ENCODE data around the gene SH3GLB2. TPM values are rescaled to one million over a fixed set of nuclear protein-coding genes. Genes with fewer than 3 reads are reported as not detected.

The SH3GLB2 gene
- total and polyA plus RNA-seq, 2 experiments from 2014 or later: 21.9 to 68.0 TPM

- peak overlapping the region; percentile 65 for H3K27ac Mint-ChIP-seq
- peaks cover 34% of the 10 kb centered on the region for H3K36me3 Mint-ChIP-seq (ENCODE audit: low read depth)
- no peak overlapping the region; the same call in 2 of the 3 replicates for H3K4me3 Mint-ChIP-seq
- H3K9me3 Mint-ChIP-seq: no peaks in the 10 kb centered on the region; the same call in 2 of the 3 replicates
- H3K27me3 ChIP-seq (ENCODE audit: insufficient read depth): no peaks in the 10 kb centered on the region
- no peaks in the 10 kb centered on the region for H3K79me2 ChIP-seq (replicated peaks; ENCODE audit: insufficient read depth)
- 0 out of 2 replicates have a peak, but pooled peaks cover 6% of the 10 kb centered on the region for H3F3A ChIP-seq (replicated peaks; ENCODE audit: low read depth)
- no peak for ATAC-seq
- H3K27me3 Mint-ChIP-seq (ENCODE audit: insufficient read depth, low read depth, poor library complexity): peaks cover 7% of the 10 kb centered on the region
- H3K36me3 ChIP-seq (ENCODE audit: insufficient read depth): no peaks in the 10 kb centered on the region; the same call in 1 of the 2 replicates
- peak overlapping the region; percentile 59; the same call in 1 of the 2 replicates for H3K27ac ChIP-seq (ENCODE audit: low read depth)
- H3K4me1 Mint-ChIP-seq: peaks cover 31% of the 10 kb centered on the region
- H3K4me3 ChIP-seq: no peak overlapping the region
- H3K4me2 ChIP-seq: no peak overlapping the region
- peaks cover 26% of the 10 kb centered on the region for H3K4me1 ChIP-seq (ENCODE audit: insufficient read depth)
- H4K20me1 ChIP-seq (replicated peaks; ENCODE audit: insufficient read depth): no peaks in the 10 kb centered on the region
- no peak for DNase-seq (ENCODE audit: low spot score)
- TF ChIP-seq NANOG (IDR thresholded peaks at IDR 0.05; ENCODE audit: borderline replicate concordance) (no peak), STAT1 (IDR thresholded peaks at IDR 0.05; ENCODE audit: unreplicated experiment) (no peak), POLR2AphosphoS5 (IDR thresholded peaks at IDR 0.05; ENCODE audit: low read depth) (no peak)
- no peaks in the 10 kb centered on the region for H3K9me2 ChIP-seq (ENCODE audit: insufficient read depth)
- H2AFZ ChIP-seq: no peak overlapping the region
Measured at GRCh38 chr9:129068990-129069861, 41.1 kb upstream of the SH3GLB2 start.

GRCh38 chr9:129068110-129068509 is 40.0 kb upstream of the SH3GLB2 start:
- DNase-seq (ENCODE audit: low spot score): no peak
- no peak overlapping the region for H3K4me3 Mint-ChIP-seq

More at GRCh38 chr9:129068110-129068509, 40.0 kb upstream of the SH3GLB2 start:
- TF ChIP-seq, protein P1, sequence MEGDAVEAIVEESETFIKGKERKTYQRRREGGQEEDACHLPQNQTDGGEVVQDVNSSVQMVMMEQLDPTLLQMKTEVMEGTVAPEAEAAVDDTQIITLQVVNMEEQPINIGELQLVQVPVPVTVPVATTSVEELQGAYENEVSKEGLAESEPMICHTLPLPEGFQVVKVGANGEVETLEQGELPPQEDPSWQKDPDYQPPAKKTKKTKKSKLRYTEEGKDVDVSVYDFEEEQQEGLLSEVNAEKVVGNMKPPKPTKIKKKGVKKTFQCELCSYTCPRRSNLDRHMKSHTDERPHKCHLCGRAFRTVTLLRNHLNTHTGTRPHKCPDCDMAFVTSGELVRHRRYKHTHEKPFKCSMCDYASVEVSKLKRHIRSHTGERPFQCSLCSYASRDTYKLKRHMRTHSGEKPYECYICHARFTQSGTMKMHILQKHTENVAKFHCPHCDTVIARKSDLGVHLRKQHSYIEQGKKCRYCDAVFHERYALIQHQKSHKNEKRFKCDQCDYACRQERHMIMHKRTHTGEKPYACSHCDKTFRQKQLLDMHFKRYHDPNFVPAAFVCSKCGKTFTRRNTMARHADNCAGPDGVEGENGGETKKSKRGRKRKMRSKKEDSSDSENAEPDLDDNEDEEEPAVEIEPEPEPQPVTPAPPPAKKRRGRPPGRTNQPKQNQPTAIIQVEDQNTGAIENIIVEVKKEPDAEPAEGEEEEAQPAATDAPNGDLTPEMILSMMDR (conservative IDR thresholded peaks at IDR 0.05; ENCODE audit: low read depth in 2 of 2): no peak
- TF ChIP-seq, protein P2, sequence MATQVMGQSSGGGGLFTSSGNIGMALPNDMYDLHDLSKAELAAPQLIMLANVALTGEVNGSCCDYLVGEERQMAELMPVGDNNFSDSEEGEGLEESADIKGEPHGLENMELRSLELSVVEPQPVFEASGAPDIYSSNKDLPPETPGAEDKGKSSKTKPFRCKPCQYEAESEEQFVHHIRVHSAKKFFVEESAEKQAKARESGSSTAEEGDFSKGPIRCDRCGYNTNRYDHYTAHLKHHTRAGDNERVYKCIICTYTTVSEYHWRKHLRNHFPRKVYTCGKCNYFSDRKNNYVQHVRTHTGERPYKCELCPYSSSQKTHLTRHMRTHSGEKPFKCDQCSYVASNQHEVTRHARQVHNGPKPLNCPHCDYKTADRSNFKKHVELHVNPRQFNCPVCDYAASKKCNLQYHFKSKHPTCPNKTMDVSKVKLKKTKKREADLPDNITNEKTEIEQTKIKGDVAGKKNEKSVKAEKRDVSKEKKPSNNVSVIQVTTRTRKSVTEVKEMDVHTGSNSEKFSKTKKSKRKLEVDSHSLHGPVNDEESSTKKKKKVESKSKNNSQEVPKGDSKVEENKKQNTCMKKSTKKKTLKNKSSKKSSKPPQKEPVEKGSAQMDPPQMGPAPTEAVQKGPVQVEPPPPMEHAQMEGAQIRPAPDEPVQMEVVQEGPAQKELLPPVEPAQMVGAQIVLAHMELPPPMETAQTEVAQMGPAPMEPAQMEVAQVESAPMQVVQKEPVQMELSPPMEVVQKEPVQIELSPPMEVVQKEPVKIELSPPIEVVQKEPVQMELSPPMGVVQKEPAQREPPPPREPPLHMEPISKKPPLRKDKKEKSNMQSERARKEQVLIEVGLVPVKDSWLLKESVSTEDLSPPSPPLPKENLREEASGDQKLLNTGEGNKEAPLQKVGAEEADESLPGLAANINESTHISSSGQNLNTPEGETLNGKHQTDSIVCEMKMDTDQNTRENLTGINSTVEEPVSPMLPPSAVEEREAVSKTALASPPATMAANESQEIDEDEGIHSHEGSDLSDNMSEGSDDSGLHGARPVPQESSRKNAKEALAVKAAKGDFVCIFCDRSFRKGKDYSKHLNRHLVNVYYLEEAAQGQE (IDR thresholded peaks at IDR 0.05; ENCODE audit: unreplicated experiment): no peak
- TF ChIP-seq CREB1 (CRISPR knock-in tag; IDR thresholded peaks at IDR 0.05; ENCODE audit: low read depth): no peak
- no peak for TF ChIP-seq EZH2phosphoT487 (IDR thresholded peaks at IDR 0.05; ENCODE audit: unreplicated experiment)
- no peak for TF ChIP-seq NANOG (IDR thresholded peaks at IDR 0.05; ENCODE audit: borderline replicate concordance)
- TF ChIP-seq POLR2AphosphoS5 (IDR thresholded peaks at IDR 0.05; ENCODE audit: low read depth): no peak
- TF ChIP-seq, protein P3, sequence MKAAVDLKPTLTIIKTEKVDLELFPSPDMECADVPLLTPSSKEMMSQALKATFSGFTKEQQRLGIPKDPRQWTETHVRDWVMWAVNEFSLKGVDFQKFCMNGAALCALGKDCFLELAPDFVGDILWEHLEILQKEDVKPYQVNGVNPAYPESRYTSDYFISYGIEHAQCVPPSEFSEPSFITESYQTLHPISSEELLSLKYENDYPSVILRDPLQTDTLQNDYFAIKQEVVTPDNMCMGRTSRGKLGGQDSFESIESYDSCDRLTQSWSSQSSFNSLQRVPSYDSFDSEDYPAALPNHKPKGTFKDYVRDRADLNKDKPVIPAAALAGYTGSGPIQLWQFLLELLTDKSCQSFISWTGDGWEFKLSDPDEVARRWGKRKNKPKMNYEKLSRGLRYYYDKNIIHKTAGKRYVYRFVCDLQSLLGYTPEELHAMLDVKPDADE (IDR thresholded peaks at IDR 0.05): no peak
- no peak for TF ChIP-seq STAT1 (IDR thresholded peaks at IDR 0.05; ENCODE audit: unreplicated experiment)
- H3K9me2 ChIP-seq (ENCODE audit: insufficient read depth): no peaks in the 10 kb centered on the region
- no peaks in the 10 kb centered on the region; the same call in 1 of the 2 replicates for H3K36me3 ChIP-seq (ENCODE audit: insufficient read depth)
- Mint-ChIP-seq H3K4me1 (peaks cover 31% of the 10 kb centered on the region), H3K36me3 (ENCODE audit: low read depth) (peaks cover 40% of the 10 kb centered on the region), H3K9me3 (no peaks in the 10 kb centered on the region; the same call in 2 of the 3 replicates), H3K27me3 (ENCODE audit: insufficient read depth, low read depth, poor library complexity) (peaks cover 5% of the 10 kb centered on the region), H3K27ac (no peak overlapping the region)
- ATAC-seq: no peak
- no peaks in the 10 kb centered on the region for H3K27me3 ChIP-seq (ENCODE audit: insufficient read depth)
- H3K27ac ChIP-seq (ENCODE audit: low read depth): no peak overlapping the region
- peaks cover 26% of the 10 kb centered on the region for H3K4me1 ChIP-seq (ENCODE audit: insufficient read depth)
- H2AFZ ChIP-seq: no peak overlapping the region
- H3F3A ChIP-seq (replicated peaks; ENCODE audit: low read depth): 0 out of 2 replicates have a peak, but pooled peaks cover 6% of the 10 kb centered on the region
- H4K20me1 ChIP-seq (replicated peaks; ENCODE audit: insufficient read depth): no peaks in the 10 kb centered on the region
- H3K4me3 ChIP-seq: no peak overlapping the region
- H3K79me2 ChIP-seq (replicated peaks; ENCODE audit: insufficient read depth): no peaks in the 10 kb centered on the region
- no peak overlapping the region for H3K4me2 ChIP-seq
